Inferior parietal cortex (tissue), 1 donor: Measurements from ENCODE around the gene CPED1.
"Not testable (repeated sequence)": the region's sequence is repeated elsewhere in the genome, so short reads cannot be mapped to it uniquely, and the experiment has no call there.

ENCODE experiments used
- DNase-seq: peaks from one replicate; pipeline ENCODE4 v3.0.0-alpha.2; 2016; ENCODE audit errors: extremely low spot score

CPED1 gene

DNA sequence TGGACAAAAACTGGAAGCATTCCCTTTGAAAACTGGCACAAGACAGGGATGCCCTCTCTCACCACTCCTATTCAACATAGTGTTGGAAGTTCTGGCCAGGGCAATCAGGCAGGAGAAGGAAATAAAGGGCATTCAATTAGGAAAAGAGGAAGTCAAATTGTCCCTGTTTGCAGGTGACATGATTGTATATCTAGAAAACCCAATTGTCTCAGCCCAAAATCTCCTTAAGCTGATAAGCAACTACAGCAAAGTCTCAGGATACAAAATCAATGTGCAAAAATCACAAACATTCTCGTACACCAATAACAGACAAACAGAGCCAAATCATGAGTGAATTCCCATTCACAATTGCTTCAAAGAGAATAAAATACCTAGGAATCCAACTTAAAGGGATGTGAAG, 262.9 kb downstream of the CPED1 start:
- DNase-seq = not testable (repeated sequence)

DNA sequence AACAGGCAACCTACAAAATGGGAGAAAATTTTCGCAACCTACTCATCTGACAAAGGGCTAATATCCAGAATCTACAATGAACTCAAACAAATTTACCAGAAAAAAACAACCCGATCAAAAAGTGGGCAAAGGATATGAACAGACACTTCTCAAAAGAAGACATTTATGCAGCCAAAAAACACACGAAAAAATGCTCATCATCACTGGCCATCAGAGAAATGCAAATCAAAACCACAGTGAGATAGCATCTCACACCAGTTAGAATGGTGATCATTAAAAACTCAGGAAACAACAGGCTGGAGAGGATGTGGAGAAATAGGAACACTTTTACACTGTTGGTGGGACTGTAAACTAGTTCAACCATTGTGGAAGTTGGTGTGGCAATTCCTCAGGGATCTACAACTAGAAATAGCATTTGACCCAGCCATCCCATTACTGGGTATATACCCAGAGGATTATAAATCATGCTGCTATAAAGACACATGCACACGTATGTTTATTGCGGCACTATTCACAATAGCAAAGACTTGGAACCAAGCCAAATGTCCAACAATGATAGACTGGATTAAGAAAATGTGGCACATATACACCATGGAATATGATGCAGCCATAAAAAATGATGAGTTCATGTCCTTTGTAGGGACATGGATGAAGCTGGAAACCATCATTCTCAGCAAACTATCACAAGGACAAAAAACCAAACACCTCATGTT, 264.2 kb downstream of the CPED1 start:
- not testable (repeated sequence) for DNase-seq

DNA sequence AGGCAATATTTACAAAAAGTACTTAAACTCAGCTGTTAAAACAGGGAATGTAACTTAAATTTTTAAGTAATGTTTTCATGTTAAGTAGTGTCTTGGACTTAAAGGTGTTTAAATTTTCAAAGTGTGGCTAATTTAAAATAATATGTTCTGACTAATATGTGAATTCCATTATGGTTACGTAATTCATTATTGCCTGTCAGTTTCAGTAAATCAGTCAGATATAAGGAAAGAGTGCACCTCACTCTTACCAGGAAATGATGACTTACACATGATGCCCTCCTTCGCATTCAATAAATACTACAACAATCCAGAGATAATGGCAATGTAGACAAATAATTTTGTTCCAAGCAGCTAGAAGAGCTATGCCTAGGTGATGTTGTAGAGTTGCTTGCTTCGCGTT, 271.3 kb downstream of the CPED1 start:
- DNase-seq = no peak

DNA sequence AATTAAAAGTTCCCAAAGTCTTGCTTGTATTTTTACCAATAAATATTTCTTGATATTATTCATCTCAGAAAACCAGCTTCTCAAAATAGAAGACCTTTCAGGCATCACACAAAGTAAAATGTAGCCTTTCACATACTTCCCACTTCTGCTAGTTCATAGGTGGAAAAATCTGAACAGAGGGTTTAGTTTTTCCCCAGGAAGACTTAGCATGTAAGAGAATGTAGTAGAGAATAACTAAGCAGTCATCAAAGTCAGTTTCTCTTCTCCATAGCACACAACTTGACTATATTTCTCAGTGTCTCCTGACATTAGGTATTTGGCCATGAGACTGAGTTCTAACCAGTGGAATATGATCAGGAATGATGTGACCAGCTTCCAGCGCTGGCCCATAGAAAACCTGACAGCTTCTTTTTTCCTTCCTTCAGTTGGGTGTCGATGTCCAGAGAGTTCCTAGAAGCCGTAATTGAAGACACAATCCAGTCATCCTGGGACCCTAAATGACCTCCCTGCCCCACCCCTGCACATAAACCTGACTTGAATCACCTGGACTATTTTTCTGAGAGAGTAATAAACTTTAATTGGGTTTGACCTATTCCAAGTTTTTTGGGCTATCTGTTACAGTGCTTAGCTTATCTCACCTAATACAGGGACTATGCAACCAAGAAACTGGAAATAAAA, 272.8 kb downstream of the CPED1 start:
- no peak for DNase-seq

DNA sequence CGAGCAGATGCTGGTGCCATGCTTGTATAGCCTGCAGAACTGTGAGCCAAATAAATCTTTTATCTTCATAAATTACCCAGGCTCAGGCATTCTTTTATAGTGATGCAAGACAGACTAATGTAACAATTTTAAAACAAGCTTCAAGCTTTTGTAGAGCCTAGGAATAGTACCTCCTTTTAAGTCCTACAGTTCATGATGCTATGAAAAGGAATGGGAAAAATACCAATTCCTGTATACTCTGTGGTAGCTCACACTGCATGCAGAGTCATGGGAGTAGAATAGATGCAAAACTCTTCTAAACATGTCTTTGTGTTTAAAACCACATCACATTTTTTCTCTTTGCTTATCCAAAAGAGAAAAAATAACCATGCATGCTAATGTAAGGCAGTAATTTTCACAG, 273.7 kb downstream of the CPED1 start:
- no peak for DNase-seq

DNA sequence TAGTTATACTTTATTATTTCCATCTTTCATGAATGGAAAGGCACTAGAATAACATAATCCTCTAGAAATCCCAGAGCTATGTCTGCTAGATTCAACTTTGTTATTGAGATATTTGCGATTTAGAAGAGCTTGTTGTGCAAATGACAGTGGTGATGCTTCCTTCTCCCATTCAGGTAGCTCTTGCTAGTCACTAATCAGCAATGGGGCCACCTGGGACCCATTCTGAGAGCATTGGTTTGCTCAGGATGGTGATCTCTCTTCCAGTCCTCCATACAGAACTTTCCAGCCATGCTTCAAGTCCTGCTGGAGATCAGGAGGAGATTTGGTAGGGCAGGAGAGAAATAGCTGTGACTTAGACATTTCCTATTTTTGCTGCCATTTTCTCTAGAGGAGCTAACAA, 274.5 kb downstream of the CPED1 start:
- DNase-seq = no peak

DNA sequence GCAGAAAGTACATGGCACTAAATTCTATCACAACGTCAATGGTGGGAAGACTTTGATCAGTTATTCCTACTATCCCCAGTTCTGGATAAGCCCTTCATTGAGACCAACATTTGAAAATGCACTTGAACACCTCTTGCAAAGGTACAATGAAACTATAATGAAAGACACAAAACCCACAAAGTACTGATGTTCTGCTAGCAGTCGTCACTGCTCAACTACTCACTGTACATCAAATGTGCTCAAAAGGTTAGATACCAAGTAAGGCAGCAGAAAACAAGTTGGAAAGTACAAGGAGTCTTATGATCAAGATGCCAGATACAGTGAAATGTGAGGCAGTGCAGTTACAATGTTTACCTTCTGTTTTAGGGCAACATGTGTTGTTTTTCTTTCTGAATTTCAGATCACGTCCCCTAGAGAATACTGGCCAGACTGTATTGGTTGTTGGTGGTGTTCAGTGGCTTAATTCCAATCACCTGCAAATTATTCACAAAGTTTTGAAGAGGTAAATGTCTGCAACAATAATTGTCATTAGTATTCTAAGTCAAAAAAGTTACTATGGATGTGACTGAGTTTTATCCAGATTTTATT, 277.9 kb downstream of the CPED1 start:
- DNase-seq = no peak

DNA sequence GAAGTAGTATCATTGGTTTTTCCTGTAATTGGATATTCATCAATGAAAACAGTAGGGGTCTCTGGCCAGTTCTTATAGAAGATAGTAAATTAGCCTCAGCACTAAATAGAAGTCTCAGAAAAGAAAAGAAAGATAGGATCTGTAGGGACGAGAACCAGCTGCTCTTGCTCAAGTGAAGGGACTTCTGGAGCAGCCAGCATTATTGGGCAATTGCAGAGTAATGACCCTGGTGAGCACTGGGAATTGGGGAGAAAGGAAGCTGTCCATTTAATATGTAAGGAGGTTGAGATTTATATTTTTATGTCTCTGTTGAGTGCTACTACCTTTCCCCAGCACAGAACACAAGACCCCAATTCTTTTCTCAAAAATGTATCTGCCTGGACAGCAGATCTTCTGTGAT, 279.1 kb downstream of the CPED1 start:
- no peak for DNase-seq

DNA sequence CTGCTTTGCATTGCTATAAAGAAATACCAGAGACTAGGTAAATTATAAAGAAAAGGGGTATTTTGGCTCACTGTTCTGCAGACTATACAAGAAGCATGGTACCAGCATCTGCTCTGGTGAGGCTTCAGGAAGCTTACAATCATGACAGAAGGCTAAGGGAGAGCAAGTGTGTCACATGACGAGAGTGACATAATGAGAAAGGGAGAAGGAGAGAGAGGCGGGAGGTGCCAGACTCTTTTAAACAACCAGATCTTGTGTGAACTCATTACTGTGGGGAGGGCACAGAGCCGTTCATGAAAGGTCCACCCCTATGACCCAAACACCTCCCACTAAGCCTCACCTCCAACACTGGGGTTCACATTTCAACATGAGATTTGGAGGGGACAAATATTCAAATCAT, 281.3 kb downstream of the CPED1 start:
- DNase-seq = no peak

DNA sequence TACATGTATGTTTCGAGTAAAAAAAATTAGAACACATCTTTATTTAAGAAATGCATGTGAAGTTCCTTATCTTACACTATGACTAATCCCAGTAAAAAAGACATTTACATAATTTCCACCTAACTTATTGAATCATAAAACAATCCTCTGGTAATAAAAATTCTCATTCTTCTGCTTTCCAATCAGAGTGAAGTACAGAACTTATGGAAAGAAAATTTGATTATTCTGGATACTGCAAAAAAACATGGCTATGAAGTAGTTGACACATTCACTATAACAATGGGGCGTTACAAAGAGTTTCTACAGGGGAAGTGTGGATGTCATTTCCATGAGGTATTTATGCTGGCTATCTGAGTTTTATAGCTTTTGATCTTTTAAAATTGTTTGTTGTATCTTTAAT, 282.6 kb downstream of the CPED1 start:
- no peak for DNase-seq

DNA sequence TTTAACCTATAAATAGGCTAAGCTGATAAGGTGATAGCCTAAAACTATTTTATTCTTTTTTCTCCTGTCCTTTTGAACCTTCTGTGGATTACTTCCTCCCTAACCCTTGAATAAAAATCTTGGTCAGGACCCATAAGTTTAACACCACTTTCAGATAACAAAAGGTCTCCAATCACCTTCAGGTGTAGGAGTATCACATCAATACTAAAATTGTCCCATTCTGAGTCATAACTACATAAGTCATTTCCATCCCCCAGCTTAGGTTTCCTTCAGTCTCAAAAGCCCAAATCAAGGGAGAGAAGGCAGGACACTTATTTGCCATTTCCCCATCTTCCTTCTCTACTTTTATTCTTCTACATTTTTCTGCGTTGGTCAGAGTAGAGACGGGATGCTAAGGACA, 283.4 kb downstream of the CPED1 start:
- DNase-seq = no peak

DNA sequence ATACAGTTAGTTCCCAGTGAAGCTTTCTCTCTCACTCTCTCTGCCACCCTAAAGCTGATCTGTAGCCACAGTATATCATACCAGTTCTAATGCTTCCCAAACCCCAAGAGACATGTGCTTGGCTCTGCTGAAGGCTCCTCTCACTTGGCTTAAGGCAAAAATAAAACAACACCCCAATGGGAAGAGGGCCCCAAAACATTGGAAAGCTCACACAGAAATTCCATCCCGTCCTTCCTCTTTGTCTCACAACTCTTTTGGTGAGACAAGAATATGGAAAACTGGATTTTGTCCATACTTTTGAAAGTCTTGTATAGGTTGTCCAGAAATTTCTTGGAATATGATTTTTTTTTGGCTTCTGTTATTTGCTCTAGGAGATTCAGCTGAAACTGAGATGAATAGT, 284.2 kb downstream of the CPED1 start:
- no peak for DNase-seq

DNA sequence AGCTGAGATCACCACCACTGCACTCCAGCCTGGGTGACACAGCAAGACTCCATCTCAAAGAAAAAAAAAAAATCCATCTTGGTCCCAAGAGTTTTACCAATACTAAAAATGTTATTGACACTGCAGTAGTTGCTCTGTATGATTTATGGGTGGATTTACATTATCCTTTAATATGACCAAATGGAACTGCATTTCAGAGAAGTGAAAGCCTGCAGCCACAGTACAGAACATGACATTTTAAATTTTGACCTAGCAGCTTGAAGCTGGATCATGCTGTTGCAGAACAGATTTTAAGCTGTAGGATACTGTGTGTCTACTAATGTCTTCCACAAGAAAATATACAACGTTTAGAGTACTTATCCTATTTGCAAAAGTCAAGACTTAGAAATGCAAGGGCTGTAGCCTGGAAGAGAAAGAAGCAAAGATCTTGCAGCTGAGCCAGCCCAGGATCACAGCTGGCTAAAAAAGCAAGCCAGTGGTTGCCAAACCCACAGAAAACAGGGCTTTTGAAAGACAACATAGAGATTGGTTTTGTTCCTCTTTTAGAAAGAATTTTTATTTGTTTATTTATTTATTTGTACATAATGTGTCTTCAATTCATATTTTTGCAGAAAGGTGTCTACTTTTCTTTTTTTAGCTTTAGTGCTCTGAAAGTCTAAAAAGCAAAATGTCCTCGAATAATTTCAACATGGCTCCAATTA, 285.1 kb downstream of the CPED1 start:
- DNase-seq = no peak

DNA sequence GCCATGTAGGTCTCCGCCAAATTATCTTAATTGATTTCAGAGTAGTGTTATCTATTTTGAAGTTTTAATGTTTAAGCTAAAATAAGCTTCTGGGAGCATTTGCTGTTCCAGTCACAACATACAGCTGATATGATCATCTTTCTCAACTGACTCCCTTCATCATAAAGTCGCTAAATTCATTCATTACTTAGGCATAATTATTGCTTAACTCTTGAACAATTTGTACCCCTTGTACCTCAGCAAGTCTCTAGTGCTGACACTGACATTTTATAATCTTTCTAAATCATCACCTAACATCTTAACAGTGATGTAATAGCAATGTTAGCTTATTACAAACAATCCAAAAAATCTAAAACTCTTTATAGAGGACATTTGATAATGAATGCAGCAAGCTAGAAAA, 286.0 kb downstream of the CPED1 start:
- DNase-seq = no peak

DNA sequence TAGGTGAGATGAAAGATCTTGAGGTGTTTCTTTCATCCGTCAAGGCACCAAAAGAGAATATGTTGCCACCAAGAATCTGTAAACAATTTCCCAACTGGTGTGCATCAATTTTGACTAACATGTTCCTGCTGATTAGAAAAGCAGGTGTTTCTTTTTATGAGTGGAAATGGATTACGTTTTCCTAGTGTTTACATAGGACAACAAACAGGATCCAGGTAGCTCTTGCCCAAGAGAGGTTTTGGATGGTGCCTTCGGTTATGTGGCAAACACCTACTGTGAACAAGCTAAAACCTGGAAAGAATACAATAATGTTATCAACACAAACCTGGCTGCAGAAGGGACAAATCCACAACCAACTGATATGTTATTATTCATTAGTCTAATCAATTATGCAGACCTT, 286.7 kb downstream of the CPED1 start:
- DNase-seq = no peak

DNA sequence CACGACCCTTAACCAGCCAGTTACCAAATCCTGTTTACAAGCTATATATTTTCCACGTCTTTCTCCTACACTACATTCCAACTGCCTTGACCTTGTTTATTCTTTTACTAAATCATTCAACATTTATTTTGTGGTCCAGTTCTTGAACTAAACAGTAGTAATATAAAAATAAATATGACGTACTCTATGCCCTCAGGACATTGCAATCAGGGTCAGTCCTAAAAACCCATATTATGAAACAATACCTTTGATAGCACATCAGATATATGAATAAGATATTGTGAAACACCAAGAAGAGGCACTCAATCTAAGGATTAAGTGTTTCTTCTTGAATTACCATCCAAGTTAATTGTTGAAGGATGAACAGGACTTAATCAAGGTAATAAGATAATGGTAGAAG, 287.8 kb downstream of the CPED1 start:
- no peak for DNase-seq

DNA sequence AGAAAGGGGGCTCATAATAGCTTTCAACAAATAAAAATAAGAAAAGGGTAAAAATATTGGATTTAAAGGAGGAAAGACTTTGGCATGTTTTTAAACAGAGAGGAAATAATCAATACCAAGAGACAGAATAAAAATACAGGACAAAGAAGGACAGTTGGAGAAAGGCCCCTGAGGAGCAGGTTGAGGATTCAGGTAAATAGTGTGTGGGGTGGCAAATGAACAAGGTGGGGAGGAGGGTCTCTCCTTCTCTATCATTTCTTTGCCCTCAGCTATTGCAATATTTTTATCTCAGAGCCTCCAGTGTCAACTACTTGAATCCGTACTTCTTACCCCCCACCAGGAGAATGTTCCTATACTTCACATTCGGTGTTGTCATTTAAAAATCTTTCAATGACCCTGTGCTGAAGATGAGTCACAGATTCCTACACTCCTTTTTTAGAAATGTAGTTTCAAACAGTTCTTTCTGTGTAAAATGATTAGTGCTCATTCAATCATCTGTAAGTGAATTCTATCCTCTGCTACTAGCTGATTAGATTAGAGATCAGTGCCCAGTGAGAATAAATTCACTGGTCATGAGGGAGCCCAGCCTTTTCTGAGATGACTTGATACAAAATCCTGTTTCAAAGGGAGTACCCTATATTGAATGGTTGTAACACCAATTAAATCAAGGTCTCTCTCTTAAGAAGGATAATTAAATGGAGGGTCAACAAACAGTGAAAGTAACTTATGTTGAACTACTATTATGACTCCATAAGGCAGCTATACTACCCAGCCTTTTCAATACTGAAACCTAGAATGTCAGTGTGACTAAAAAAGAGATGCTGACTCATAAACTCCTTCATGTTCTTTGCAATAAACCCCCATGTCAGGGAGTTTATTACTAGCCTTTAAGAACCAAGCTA, 289.9 kb downstream of the CPED1 start:
- no peak for DNase-seq

DNA sequence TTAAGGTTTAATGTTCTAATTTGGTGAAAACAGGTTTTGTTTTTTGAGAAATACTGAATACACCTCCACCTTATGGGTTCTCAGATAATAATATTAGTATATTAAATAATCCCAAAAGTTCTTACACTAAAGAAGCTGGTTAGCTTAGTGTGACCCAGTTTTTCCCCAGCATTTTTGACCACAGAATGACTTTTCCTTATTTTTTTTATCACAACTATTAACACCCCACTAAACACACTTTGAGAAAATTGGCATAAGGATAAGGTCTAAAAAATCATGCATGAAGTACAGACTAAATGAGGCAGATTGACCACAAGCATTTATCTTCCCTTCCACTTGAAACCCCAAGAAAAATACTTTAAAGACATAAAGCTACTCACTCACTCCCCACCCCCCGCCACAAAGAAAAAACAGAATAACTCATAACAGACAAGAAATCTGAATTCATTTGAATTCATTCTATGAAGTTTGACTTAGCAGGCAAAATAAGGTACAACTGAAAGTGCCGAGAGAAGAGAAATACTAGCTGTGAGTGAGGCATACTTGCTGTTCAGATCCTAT, 290.6 kb downstream of the CPED1 start:
- DNase-seq = no peak

DNA sequence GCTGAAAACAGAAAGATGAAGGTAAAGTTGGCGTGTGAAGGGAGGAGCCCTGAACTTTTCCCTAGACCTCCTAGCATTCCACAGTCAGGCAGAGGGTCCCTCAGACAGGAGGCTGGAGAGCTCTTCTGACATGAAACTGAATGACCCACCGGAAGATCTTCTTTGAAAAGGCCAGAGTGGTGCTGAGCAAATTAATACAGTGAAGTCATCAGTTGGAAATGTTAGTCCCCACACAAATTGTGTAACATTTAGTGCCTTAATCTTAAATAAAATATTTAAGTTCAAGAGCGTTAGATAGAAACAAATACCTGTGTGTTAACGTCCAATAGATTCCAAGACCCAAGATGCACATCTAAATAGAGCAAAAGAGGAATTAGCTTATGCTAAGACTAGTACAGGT, 291.3 kb downstream of the CPED1 start:
- DNase-seq = no peak

DNA sequence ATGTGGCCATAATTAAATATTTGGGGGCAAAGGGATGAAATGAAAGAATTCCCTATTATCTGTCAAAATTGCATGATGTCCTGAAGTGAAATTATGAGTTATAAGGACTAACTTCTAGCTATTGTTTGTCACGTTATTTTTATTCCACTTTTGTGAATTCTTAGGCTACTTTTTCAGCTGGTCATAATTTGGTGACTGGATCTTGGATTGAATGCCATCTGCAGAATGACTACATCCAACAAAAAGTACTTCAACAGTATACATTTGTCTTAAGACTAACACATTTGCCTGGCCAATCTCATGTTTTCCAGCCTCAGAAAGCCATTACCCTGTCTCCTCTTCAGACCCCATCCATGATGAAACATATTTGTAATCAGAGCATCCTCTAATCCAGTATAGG, 292.1 kb downstream of the CPED1 start:
- DNase-seq = no peak

DNA sequence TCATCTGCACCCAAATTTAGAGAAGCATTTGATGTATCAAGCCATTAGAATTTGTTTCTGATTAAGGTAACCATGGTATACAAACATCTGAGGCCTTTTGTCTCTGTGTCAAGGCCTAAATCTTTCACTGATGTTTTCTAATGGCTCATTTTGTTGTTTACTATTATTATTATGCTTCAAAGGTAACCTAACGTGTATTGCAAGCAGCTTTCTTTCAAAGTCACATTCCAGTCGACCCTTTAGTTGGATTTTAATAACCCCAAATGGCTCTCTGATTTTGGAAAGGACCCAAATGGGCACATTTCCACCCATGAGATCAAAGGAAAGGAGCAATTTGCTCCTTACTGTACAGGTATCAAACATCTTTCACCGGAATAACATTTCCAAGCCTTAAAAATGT, 293.6 kb downstream of the CPED1 start:
- DNase-seq = no peak
